GM23248 (cell line): ENCODE results near the gene PTPRR. TPM values are rescaled to one million over a fixed set of nuclear protein-coding genes. Genes with fewer than 3 reads are reported as not detected.
A peak's percentile ranks its signal among the peaks of the same experiment; 100 is the strongest.
"Not testable (repeated sequence)": the region's sequence is repeated elsewhere in the genome, so short reads cannot be mapped to it uniquely, and the experiment has no call there.

ENCODE experiments used
- DNase-seq: peaks from one replicate; pipeline ENCODE4 v3.0.0-alpha.2; 2015
- H2AFZ ChIP-seq: fragments of 200-600 bp; sonication (generic); 2 replicates; pipeline ENCODE4 v1.6.1; 2016; ENCODE audit warnings: antibody characterized with exemption
- H3F3A ChIP-seq: fragments of 200-600 bp; sonication (generic); 2 replicates; pipeline ENCODE4 v1.6.1; 2016; ENCODE audit warnings: mild to moderate bottlenecking, antibody characterized with exemption, mixed run types; ENCODE audit not compliant: insufficient read depth
- H3K27ac ChIP-seq: fragments of 200-600 bp; sonication (generic); 2 replicates; pipeline ENCODE4 v1.5.1; 2016; ENCODE audit warnings: mild to moderate bottlenecking
- H3K27me3 ChIP-seq: fragments of 200-600 bp; sonication (generic); replicated peaks from 2 replicates; pipeline ENCODE4 v1.6.1; 2016; ENCODE audit warnings: mild to moderate bottlenecking; ENCODE audit not compliant: insufficient read depth
- H3K36me3 ChIP-seq: fragments of 200-600 bp; sonication (generic); 2 replicates; pipeline ENCODE4 v1.6.1; 2016; ENCODE audit warnings: low read depth, mild to moderate bottlenecking
- H3K4me1 ChIP-seq: fragments of 200-600 bp; sonication (generic); 2 replicates; pipeline ENCODE4 v1.6.1; 2016; ENCODE audit warnings: mild to moderate bottlenecking; ENCODE audit not compliant: insufficient read depth
- H3K4me2 ChIP-seq: fragments of 200-600 bp; sonication (generic); one replicate; pipeline ENCODE4 v1.6.1; 2016; ENCODE audit warnings: mild to moderate bottlenecking; ENCODE audit not compliant: unreplicated experiment
- H3K4me3 ChIP-seq: fragments of 200-600 bp; sonication (generic); 2 replicates; pipeline ENCODE4 v1.5.1; 2016; ENCODE audit warnings: mild to moderate bottlenecking
- H3K79me2 ChIP-seq: fragments of 200-600 bp; sonication (generic); 2 replicates; pipeline ENCODE4 v1.6.1; 2016; ENCODE audit warnings: mild to moderate bottlenecking; ENCODE audit not compliant: insufficient read depth
- H3K9ac ChIP-seq: fragments of 200-600 bp; sonication (generic); 2 replicates; pipeline ENCODE4 v1.6.1; 2016; ENCODE audit warnings: mild to moderate bottlenecking
- H3K9me2 ChIP-seq: fragments of 200-600 bp; sonication (generic); 2 replicates; pipeline ENCODE4 v1.6.1; 2016; ENCODE audit warnings: mixed run types, mild to moderate bottlenecking, moderate library complexity; ENCODE audit not compliant: insufficient read depth
- H3K9me3 ChIP-seq: fragments of 200-600 bp; sonication (generic); one replicate; pipeline ENCODE4 v1.6.1; 2017; ENCODE audit warnings: low read depth
- H4K20me1 ChIP-seq: fragments of 200-600 bp; sonication (generic); 2 replicates; pipeline ENCODE4 v1.6.0; 2016; ENCODE audit not compliant: insufficient read depth
- EZH2 ChIP-seq: fragments of 200-600 bp; sonication (generic); IDR thresholded peaks from 2 replicates; pipeline ENCODE4 v1.6.1; 2018; ENCODE audit warnings: antibody characterized with exemption, mild to moderate bottlenecking; ENCODE audit not compliant: insufficient read depth, poor library complexity, severe bottlenecking
- EZH2phosphoT487 ChIP-seq: fragments of 200-600 bp; sonication (generic); IDR thresholded peaks from 2 replicates; pipeline ENCODE4 v1.6.1; 2018; ENCODE audit warnings: antibody characterized with exemption, moderate library complexity, mild to moderate bottlenecking, low read depth; ENCODE audit not compliant: insufficient read depth
- WGBS, 2 experiments: methylation state at CpG; one replicate each; pipeline ENCODE4 v1.1.6; 2015 to 2017; ENCODE audit warnings: low lambda C conversion rate in 2 of 2, low coverage in 1 of 2; ENCODE audit errors: missing lambda C conversion rate in 2 of 2; 5-methylcytosine and 5-hydroxymethylcytosine counted together
- in situ Hi-C: fragments of 300-500 bp; cut with MboI; formaldehyde crosslinking; loops from 2 replicates; pipeline ENCODE4 v1.15.0; 2020
- polyA plus RNA-seq: library from polyadenylated mRNA; unstranded; fragments of >200 nt; fragmentation: Nextera tagmentation; extraction: Ambion mirVana; gene quantifications from 2 replicates; pipeline ENCODE4 v1.2.1, GENCODE V29; 2016
- total RNA-seq: library from RNA; depleted of rRNA; stranded (reverse); fragments of >200 nt; shearing (Covaris generic); gene quantifications from 2 replicates; pipeline ENCODE4 v1.2.3, GENCODE V29; 2014

Gene PTPRR
- total and polyA plus RNA-seq, 2 experiments from 2014 or later: 1.1 to 1.2 TPM

- no peak for DNase-seq
- H3K27ac ChIP-seq: no peak overlapping the region
Observed at GRCh38 chr12:70739756-70740155, 180.8 kb downstream of the PTPRR start.

GRCh38 chr12:70736351-70737133 lies 184.0 kb downstream of the PTPRR start:
- TF ChIP-seq EZH2 (no peak), EZH2phosphoT487 (no peak)
- Histone ChIP-seq H3K4me3 (no peak overlapping the region), H3K27me3 (0 out of 2 replicates have a peak, but pooled peaks cover 4% of the 10 kb centered on the region), H3K4me2 (no peak overlapping the region), H3F3A (no peaks in the 10 kb centered on the region), H3K79me2 (no peaks in the 10 kb centered on the region), H3K4me1 (no peaks in the 10 kb centered on the region), H3K27ac (no peak overlapping the region), H3K9me2 (no peaks in the 10 kb centered on the region), H3K36me3 (no peaks in the 10 kb centered on the region), H3K9ac (no peak overlapping the region), H3K9me3 (no peaks in the 10 kb centered on the region), H2AFZ (no peak overlapping the region), H4K20me1 (no peaks in the 10 kb centered on the region)
- in situ Hi-C loops: loop anchor here (10.0 kb wide), 1 partner anchor 108 kb away; no protein-coding TSS in a partner anchor
- no peak for DNase-seq
- 71 to 73% methylated on average over 8 of the region's 8 CpGs for WGBS, 2 experiments

More at GRCh38 chr12:70739756-70740155, 180.8 kb downstream of the PTPRR start:
- in situ Hi-C loops: loop anchor here (10.0 kb wide), 1 partner anchor 105 kb away; no protein-coding TSS in a partner anchor
- H3K4me1 ChIP-seq: 0 out of 2 replicates have a peak, but pooled peaks cover 7% of the 10 kb centered on the region
- H3K36me3 ChIP-seq: no peaks in the 10 kb centered on the region
- no peaks in the 10 kb centered on the region for H3F3A ChIP-seq
- H3K9me3 ChIP-seq: no peaks in the 10 kb centered on the region
- H3K79me2 ChIP-seq: no peaks in the 10 kb centered on the region
- H3K4me2 ChIP-seq: no peak overlapping the region
- WGBS, 2 experiments: 64 to 65% methylated on average over 2 of the region's 2 CpGs
- H3K27me3 ChIP-seq: no peaks in the 10 kb centered on the region
- no peaks in the 10 kb centered on the region for H3K9me2 ChIP-seq
- TF ChIP-seq EZH2 (no peak), EZH2phosphoT487 (no peak)
- no peak overlapping the region for H3K4me3 ChIP-seq
- no peak overlapping the region for H2AFZ ChIP-seq
- no peaks in the 10 kb centered on the region for H4K20me1 ChIP-seq
- H3K9ac ChIP-seq: no peak overlapping the region

- H3F3A ChIP-seq, H3K4me3 ChIP-seq, H3K36me3 ChIP-seq, H3K9me3 ChIP-seq, H4K20me1 ChIP-seq, H2AFZ ChIP-seq, H3K4me1 ChIP-seq, DNase-seq, H3K9ac ChIP-seq, H3K27ac ChIP-seq, H3K4me2 ChIP-seq, H3K9me2 ChIP-seq, H3K79me2 ChIP-seq: not testable (repeated sequence)
- H3K27me3 ChIP-seq: peaks cover 11% of the 10 kb centered on the region; the same call in 1 of the 2 replicates
- WGBS, 2 experiments: 59 to 70% methylated on average over 3 of the region's 3 CpGs
- in situ Hi-C loops: loop anchor here (10.0 kb wide), 1 partner anchor 110 kb away; no protein-coding TSS in a partner anchor
Observed at GRCh38 chr12:70735197-70735596, 185.3 kb downstream of the PTPRR start.

- H3K27ac ChIP-seq: no peak overlapping the region
- H3K9me3 ChIP-seq: no peaks in the 10 kb centered on the region
- no peaks in the 10 kb centered on the region for H3K79me2 ChIP-seq
- H4K20me1 ChIP-seq: no peaks in the 10 kb centered on the region
- 1 to 2% methylated on average over 4 of the region's 4 CpGs for WGBS, 2 experiments
- no peak overlapping the region for H3K4me3 ChIP-seq
- no peak overlapping the region for H2AFZ ChIP-seq
- no peaks in the 10 kb centered on the region for H3K9me2 ChIP-seq
- in situ Hi-C loops: loop anchor here (10.0 kb wide), 1 partner anchor 111 kb away; no protein-coding TSS in a partner anchor
- H3F3A ChIP-seq: no peaks in the 10 kb centered on the region
- H3K9ac ChIP-seq: no peak overlapping the region
- no peak overlapping the region for H3K4me2 ChIP-seq
- peak; percentile 79 for DNase-seq
- TF ChIP-seq EZH2 (no peak), EZH2phosphoT487 (no peak)
- H3K4me1 ChIP-seq: no peaks in the 10 kb centered on the region
- H3K27me3 ChIP-seq: peaks cover 11% of the 10 kb centered on the region; the same call in 1 of the 2 replicates
- H3K36me3 ChIP-seq: no peaks in the 10 kb centered on the region
Observed at GRCh38 chr12:70733385-70733784, 187.2 kb downstream of the PTPRR start.
